T1000 (cell line): Measurements from ENCODE around the gene ABHD17A.

Experiments
- DNase-seq: peaks from one replicate; lab custom pipeline; 2025; ENCODE audit warnings: mixed read lengths; lab: John Stamatoyannopoulos, UW

Gene ABHD17A

GRCh38 chr19:1885398-1886119 lies at the start of gene ABHD17A:
ABHD17A (minus strand) TSS chr19:1885496; CDS start chr19:1881566, 3,930 bp downstream.
- peak; percentile 87 for DNase-seq

DNA sequence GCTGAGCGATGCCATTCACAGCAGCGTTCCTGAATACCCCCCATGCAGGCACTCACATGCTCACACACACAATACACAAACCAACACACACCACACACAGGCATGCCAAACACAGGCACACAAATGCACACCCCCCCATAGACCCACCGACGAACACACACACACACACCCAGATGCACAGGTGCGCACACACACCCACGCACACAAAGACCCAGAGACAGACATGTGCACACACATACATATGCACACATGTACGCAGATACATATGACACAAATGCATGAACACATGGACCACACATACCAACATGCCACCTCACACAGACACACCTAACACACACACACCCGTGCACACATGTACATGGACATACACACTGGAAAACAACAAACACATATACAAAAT lies 48.6 kb upstream of the ABHD17A start:
- DNase-seq: no peak

- DNase-seq: no peak
Observed at GRCh38 chr19:1933244-1933643, 47.9 kb upstream of the ABHD17A start.

- no peak for DNase-seq
Observed at GRCh38 chr19:1932395-1932794, 47.1 kb upstream of the ABHD17A start.

DNA sequence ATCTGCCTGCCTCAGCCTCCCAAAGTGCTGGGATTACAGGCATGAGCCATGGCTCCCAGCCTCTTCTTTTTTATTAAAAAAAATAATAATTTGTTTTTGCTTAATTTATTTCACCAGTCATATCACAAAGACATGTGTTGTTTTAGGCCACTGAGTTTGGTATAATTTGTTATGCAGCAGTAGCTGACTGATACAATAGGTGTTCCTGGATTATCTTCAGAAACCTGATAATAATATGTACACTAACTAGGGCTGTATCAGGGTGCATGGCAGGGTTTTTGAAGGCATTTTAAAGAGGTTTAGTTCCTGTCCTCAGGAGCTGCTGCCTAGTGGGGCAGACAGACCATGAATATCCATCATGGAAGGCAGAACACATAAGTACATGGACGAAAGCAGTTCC lies 46.1 kb upstream of the ABHD17A start:
- DNase-seq: no peak

DNA sequence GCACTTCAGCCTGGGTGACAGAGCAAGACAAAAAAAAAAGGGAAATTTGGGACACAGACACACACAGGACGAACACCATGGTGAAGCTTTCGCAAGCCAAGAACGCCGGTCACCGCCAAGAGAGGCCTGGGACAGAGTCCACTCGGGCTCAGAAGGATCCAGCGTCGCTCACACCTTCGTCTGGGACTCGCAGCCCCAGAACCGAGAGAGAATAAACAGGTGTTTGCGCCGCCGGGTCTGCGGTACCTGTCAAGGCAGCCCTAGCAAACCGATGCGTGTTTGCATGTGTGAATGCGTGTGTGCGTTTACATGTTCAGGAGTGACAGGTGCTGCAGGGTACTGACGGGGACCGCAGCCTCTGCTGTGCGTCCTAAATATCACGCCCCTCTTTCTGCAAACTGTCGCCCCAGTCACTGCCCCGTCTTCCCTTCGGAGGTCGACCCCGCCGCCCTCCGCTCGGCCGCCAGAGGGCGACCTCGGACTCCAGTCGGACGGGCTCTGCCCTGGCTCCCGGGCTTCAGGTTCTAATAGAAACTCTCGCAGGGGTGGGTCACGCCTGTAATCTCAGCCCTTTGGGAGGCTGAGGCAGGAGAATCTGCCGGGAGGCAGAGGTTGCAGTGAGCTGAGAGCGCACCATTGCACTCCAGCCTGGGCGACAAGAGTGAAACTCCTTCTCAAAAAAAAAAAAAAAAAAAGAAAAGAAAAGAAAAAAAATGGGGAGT lies 43.9 kb upstream of the ABHD17A start:
- DNase-seq: peak; percentile 74

- DNase-seq: no peak
Observed at GRCh38 chr19:1925544-1925943, 40.2 kb upstream of the ABHD17A start.

- DNase-seq: no peak
Observed at GRCh38 chr19:1924320-1924961, 39.1 kb upstream of the ABHD17A start.

DNA sequence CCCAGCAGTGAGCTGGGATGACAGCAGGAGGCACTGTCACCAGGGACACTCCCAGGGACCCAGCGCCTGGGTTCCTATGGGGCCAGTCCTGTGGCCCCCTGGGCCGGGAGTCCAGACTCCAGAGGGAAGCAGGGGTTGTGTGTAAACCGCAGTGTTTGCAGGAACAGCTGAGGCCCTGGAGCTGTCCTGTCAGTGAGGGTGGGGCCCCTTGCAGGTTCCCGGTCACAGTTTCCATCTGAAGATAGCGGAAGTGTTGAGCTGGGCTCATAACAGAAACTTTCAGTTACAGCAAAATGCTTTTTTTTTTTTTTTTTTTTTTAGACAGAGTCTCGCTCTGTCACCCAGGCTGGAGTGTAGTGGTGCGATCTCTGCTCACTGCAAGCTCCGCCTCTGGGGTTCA lies 38.0 kb upstream of the ABHD17A start:
- no peak for DNase-seq

DNA sequence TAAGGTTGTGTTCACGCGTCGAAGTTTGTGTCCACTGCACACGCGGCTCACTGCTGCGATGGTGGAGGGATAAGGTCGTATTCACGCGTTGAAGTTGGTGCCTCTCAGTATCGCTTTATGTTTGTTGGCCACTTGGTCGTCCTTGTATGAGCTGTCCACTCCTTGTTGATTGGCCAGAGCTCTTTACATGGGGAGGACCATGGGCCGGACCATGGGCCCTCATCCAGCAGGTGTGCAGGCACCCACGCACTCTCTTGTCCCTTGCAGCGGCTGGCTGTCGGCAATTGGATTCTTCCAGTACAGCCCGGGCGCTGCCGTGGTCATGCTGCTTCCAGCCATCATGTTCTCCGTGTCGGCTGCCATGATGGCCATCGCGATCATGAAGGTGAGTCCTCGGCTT lies 37.5 kb upstream of the ABHD17A start:
- no peak for DNase-seq

- no peak for DNase-seq
Observed at GRCh38 chr19:1921825-1922224, 36.5 kb upstream of the ABHD17A start.

GRCh38 chr19:1921326-1921725 lies 36.0 kb upstream of the ABHD17A start:
- DNase-seq: no peak

DNA sequence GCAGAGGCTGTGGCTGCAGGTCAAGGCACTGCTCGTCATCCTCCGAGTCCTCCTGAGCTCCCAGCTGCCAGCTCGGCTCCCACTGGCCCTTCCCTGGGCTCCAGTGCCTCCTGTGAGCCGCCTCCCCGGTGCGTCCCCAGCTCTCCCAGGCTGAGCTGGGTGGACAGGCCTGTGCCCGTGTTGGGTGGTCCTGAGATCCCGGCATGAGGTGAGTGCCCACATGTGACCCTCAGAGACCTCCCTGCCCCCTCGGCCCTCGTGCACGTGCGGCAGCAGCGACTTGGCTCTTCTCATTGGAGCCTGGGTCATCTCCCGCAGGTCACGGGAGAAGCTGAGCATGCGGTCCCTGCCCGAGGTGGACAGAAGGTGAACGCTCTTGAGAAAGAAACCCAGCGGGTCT lies 35.3 kb upstream of the ABHD17A start:
- no peak for DNase-seq

GRCh38 chr19:1918975-1919374 lies 33.7 kb upstream of the ABHD17A start:
- DNase-seq: no peak

DNA sequence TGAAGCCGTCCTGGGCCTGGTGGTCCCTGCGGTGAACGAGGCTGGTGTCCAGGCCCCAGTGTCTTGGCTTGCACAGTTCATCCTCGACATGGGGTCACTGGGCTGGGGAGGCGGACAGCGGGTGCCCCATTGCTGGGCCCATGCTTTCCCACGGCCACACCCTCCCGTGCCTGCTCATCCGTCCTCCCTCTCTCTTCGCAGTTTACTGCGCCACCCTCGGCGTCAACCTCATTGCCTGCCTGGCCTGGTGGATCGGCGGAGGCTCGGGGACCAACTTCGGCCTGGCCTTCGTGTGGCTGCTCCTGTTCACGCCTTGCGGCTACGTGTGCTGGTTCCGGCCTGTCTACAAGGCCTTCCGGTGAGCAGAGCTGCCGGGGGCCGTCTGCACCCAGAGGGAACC lies 32.6 kb upstream of the ABHD17A start:
- no peak for DNase-seq

GRCh38 chr19:1917146-1917545 lies 31.9 kb upstream of the ABHD17A start:
- no peak for DNase-seq

- no peak for DNase-seq
Observed at GRCh38 chr19:1914826-1915341, 29.6 kb upstream of the ABHD17A start.

DNA sequence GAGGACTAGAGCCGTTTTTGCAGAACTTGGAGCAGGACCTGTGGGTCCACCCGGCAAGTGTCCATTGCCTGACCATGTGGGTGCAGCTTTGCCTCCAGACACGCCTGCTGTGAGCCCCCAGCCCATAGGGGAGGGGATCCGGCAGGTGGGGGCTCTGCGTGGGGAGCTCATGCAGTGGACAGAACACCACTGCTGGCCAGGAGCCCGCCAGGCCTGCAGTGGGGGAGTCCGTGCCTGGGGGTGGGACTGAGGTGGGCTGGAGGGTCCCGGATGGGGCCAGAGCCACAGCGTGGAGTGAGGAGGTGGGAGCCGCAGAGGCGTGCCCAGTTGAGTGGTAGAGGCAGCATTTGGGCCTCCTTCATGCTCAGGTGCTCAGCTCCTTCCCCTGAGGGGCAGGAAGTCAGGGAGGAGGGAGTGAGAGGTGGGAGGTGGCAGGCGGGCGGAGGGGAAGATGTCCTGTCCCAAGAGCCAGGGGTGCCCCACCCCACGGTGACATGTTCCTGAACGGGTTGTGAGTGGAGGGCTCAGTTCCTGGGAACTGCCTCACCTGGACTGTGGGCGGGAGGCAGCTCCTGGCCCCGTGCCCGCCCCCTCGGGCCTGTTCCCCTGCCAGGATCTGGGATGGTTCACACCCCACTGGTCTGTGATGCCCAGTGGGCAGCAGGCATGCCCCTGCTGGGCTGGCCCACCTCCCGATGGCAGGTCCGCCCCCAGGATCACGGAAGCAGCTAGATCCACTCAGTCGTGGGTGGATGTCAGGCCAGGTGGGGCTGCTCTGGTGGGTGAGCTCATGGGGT lies 28.7 kb upstream of the ABHD17A start:
- DNase-seq: no peak

DNA sequence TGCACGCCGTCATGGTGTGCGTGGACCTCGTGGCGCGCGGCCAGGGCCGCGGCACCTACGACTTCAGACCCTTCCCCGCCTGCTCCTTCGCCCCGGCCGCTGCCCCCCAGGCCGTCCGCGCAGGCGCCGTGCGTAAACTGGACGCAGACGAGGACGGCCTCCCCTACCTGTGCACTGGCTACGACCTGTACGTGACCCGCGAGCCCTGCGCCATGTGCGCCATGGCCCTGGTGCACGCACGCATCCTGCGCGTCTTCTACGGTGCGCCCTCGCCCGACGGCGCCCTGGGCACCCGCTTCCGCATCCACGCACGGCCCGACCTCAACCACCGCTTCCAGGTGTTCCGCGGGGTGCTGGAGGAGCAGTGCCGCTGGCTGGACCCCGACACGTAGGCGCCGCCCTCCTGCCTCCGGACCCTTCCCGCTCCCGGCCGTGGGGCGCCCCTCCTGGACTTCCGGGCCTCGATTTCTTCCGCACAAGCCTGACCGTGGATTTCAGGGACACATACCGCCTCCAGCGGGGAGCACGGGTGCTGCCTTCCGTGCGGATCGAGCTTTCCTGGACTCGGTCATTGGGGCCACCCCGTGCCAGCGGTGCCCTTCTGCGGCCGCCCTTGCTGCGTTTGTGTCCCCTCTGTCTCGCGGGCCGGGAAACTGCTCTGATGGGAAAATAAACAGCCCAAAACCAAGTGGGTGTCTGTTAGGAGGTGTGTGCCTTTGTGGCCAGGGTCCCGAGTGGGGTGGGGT lies 27.6 kb upstream of the ABHD17A start:
- DNase-seq: no peak

GRCh38 chr19:1911995-1912394 lies 26.7 kb upstream of the ABHD17A start:
- DNase-seq: no peak

DNA sequence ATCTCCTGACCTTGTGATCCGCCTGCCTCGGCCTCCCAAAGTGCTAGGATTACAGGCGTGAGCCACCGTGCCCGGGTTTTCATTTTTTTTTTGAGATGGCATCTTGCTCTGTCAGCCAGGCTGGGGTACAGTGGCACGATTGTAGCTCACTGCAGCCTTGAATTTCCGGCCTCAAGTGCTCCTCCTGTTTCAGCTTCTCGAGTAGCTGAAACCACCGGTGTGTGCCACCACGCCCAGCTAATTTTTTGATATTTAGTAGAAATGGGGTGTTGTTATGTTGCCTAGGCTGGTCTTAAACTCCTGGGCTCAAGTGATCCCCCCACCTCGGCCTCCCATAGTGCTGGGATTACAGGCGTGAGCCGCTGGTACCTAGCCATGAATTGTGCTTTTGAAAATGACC lies 25.8 kb upstream of the ABHD17A start:
- DNase-seq: no peak
